Choroid plexus epithelial cell (primary cell): ENCODE results near the gene SYTL1.

Experiments used
- DNase-seq: peaks from one replicate; pipeline ENCODE4 v3.0.0-alpha.2; 2010; ENCODE audit warnings: low read depth
- H3K4me3 ChIP-seq: 2 replicates; pipeline ENCODE4 v1.5.1; 2011; ENCODE audit warnings: low read depth, mild to moderate bottlenecking, control low read depth, low read length, moderate library complexity
- TF ChIP-seq, protein P1 (sequence below): conservative IDR thresholded peaks from 2 replicates; pipeline ENCODE4 v1.5.1; 2011; ENCODE audit warnings: low read depth, mild to moderate bottlenecking, control low read depth, inconsistent platforms, low read length, moderate library complexity

Gene SYTL1

DNA sequence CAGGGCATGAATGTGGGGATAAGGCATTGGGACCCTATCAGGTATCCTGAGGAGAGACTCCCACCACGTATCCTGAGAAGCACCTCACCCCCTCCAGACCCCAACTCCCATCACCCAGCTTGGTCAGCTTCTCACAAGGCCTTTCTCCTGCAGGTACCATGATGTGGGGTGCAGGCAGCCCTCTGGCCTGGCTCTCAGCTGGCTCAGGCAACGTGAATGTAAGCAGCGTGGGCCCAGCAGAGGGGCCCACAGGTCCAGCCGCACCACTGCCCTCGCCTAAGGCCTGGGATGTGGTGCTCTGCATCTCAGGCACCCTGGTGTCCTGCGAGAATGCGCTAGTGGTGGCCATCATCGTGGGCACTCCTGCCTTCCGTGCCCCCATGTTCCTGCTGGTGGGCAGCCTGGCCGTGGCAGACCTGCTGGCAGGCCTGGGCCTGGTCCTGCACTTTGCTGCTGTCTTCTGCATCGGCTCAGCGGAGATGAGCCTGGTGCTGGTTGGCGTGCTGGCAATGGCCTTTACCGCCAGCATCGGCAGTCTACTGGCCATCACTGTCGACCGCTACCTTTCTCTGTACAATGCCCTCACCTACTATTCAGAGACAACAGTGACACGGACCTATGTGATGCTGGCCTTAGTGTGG is 51.9 kb downstream of the SYTL1 start:
- DNase-seq, result no peak
- TF ChIP-seq, protein P1, sequence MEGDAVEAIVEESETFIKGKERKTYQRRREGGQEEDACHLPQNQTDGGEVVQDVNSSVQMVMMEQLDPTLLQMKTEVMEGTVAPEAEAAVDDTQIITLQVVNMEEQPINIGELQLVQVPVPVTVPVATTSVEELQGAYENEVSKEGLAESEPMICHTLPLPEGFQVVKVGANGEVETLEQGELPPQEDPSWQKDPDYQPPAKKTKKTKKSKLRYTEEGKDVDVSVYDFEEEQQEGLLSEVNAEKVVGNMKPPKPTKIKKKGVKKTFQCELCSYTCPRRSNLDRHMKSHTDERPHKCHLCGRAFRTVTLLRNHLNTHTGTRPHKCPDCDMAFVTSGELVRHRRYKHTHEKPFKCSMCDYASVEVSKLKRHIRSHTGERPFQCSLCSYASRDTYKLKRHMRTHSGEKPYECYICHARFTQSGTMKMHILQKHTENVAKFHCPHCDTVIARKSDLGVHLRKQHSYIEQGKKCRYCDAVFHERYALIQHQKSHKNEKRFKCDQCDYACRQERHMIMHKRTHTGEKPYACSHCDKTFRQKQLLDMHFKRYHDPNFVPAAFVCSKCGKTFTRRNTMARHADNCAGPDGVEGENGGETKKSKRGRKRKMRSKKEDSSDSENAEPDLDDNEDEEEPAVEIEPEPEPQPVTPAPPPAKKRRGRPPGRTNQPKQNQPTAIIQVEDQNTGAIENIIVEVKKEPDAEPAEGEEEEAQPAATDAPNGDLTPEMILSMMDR, result no peak
- no peak overlapping the region for H3K4me3 ChIP-seq

DNA sequence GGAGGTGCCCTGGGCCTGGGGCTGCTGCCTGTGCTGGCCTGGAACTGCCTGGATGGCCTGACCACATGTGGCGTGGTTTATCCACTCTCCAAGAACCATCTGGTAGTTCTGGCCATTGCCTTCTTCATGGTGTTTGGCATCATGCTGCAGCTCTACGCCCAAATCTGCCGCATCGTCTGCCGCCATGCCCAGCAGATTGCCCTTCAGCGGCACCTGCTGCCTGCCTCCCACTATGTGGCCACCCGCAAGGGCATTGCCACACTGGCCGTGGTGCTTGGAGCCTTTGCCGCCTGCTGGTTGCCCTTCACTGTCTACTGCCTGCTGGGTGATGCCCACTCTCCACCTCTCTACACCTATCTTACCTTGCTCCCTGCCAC is 52.4 kb downstream of the SYTL1 start:
- TF ChIP-seq, protein P1, result no peak
- no peak overlapping the region for H3K4me3 ChIP-seq
- no peak for DNase-seq

DNA sequence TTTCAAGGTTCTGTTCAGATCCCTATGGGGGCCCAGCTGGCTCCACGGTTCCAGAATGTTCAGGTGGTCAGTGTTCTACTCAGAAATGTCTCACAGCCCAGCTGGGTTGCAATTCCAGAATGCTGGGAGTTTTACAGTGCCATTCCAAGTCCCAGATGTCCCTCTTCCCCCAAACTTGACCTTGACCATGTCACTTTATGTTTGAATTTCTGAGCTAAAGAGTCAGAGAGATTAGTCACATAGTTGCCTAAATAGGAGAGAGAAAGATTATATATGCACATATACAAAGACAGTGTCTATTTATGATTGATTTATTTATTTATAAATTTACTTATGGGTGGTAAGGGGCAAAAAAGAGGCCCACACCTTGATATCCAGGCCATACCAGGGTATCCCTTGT is 53.1 kb downstream of the SYTL1 start:
- no peak overlapping the region for H3K4me3 ChIP-seq
- no peak for DNase-seq
- TF ChIP-seq, protein P1, result no peak

DNA sequence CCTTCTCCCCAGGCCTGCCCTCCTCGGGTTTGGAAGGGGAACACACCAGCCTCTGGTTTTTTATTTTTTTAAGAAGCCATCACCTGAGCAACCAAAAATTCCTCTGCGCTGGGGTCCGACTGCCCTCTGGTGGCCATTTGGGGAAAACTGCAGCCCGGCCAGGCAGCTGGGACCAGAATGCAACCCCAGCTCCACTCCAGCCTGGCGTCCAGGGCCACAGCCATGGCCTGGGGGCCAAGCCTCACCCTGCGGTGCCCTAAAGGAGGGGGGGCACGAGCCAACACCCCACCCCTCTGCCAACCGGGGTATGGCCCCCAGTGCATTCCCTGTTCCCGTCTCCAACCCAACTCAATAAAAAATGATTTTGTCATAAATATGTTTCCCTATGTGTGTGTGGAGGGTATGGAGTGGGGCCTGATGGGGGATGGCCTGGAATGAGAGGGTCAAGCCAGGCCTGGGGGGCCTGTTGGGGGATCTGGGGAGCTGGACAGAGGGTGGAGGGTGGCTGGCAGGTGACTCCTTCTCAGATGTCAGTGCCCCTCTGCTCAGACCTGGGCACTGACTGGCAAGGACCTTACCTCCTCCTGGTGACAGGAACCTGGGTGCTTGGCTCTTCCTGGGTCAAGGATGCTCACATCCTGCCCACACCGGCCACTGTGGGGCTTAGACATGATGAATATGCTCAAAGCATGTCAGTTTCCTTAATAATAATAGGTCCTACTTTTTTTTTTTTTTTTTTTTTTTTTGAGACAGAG is 53.8 kb downstream of the SYTL1 start:
- TF ChIP-seq, protein P1, result peak; percentile 91
- H3K4me3 ChIP-seq, result no peak overlapping the region
- peak; percentile 68 for DNase-seq

DNA sequence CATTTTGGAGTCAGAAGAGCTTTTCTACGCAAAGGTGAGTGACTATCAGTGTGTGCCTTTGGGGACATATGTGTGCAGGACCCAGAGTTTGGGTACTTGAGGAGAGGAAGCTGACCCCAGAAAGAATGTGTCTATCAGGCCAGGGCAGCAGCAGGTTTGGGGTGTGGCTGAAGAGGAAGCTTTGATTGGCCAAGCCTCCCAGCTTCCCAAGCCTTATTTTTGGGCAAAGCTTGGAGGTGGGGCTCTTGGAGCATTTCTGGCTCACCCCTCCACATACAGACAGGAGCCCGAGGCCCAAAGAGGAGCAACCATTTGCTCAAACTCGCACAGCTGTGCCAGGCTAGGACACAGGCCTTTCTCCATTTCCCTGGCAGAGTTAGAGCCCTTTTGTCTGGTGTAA is 55.3 kb downstream of the SYTL1 start:
- TF ChIP-seq, protein P1, result no peak
- DNase-seq, result no peak
- no peak overlapping the region for H3K4me3 ChIP-seq

DNA sequence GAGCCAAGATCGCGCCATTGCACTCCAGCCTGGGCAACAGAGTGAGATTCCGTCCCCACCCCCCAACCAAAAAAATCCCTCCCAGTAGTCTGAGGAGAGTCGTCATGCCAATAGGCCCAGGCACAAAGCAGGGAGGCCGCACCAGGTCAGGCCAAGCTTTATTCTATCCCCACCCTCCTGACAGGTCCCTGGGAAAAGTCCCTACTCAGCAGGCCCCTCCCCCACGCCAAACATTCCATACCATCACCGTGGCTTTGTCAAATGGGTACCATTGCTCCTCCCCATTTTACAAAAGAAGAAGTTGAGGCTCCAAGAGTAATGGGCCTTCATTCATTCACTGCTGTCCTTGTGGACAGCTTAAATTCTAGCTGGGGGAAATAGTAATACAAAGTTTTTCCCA is 55.9 kb downstream of the SYTL1 start:
- H3K4me3 ChIP-seq, result no peak overlapping the region
- TF ChIP-seq, protein P1, result no peak
- no peak for DNase-seq
